SU-DHL-6 (cell line): Measurements from ENCODE around the gene OTC.

Experiments
- CTCF ChIP-seq: fragments of 200-600 bp; sonication (generic); IDR thresholded peaks from one replicate; pipeline ENCODE4 v1.5.1; 2017; ENCODE audit warnings: antibody characterized with exemption, mild to moderate bottlenecking, low read length, moderate library complexity; ENCODE audit not compliant: insufficient read depth, poor library complexity, severe bottlenecking
- EZH2phosphoT487 ChIP-seq: fragments of 200-600 bp; sonication (generic), shearing (Covaris generic); conservative IDR thresholded peaks from 2 replicates; pipeline ENCODE4 v1.6.1; 2018; ENCODE audit warnings: mild to moderate bottlenecking, antibody characterized with exemption, low read length, moderate library complexity, mixed read lengths

GRCh38 chrX:38382663-38383062 lies 30.3 kb downstream of the OTC start:
- no peak for TF ChIP-seq CTCF
- no peak for TF ChIP-seq EZH2phosphoT487
